Panc1 (cell line): ENCODE results near the gene DSCAM. TPM values are rescaled to one million over a fixed set of nuclear protein-coding genes. Genes with fewer than 3 reads are reported as not detected.
"Not testable (repeated sequence)": the region's sequence is repeated elsewhere in the genome, so short reads cannot be mapped to it uniquely, and the experiment has no call there.

Source experiments
- ATAC-seq: fragments of 200-7000 bp; cut with Tn5 transposase; 2 replicates; pipeline ENCODE4 v1.9.1; 2020; ENCODE audit warnings: mild to moderate bottlenecking, moderate library complexity
- BruUV-seq: library from RNA; stranded (reverse); fragments of 400-500 nt; replicated peaks from 2 replicates; lab custom pipeline; 2021; lab: Mats Ljungman, UMichigan
- CTCF ChIA-PET: fragments of 300-600 bp; sonication (Branson Sonifier 250); formaldehyde crosslinking; loops from one replicate; lab custom pipeline; 2022; ENCODE audit warnings: antibody characterized with exemption; lab: Charles Lee
- POLR2A ChIA-PET: fragments of 300-600 bp; sonication (Branson Sonifier 250); formaldehyde crosslinking; loops from one replicate; lab custom pipeline; 2022; ENCODE audit warnings: antibody characterized with exemption; lab: Charles Lee
- DNase-seq: peaks from one replicate; pipeline ENCODE4 v3.0.0-alpha.2; 2010; ENCODE audit warnings: low read depth, low spot score
- H3K27ac ChIP-seq: 2 replicates; pipeline ENCODE4 v1.5.1; 2011; ENCODE audit warnings: mild to moderate bottlenecking, low read length, inconsistent platforms
- H3K27me3 ChIP-seq: fragments of 200-500 bp; sonication (Bioruptor generic); 2 replicates; pipeline ENCODE4 v1.6.0; 2014; ENCODE audit warnings: low read length, inconsistent platforms; ENCODE audit not compliant: control insufficient read depth, insufficient read depth
- H3K36me3 ChIP-seq: fragments of 200-500 bp; sonication (Bioruptor generic); 2 replicates; pipeline ENCODE4 v1.5.1; 2014; ENCODE audit warnings: inconsistent platforms, mild to moderate bottlenecking, low read length, moderate library complexity; ENCODE audit not compliant: control insufficient read depth, insufficient read depth
- H3K4me1 ChIP-seq: 2 replicates; pipeline ENCODE4 v1.5.1; 2011; ENCODE audit warnings: inconsistent platforms, mild to moderate bottlenecking, low read length, moderate library complexity; ENCODE audit not compliant: control insufficient read depth, insufficient read depth
- H3K4me3 ChIP-seq, 2 experiments: 2 replicates each; pipeline ENCODE4 v1.5.1; 2011 to 2012; ENCODE audit warnings: low read depth in 2 of 2, low read length in 2 of 2, mild to moderate bottlenecking in 2 of 2, inconsistent platforms in 1 of 2, moderate library complexity in 1 of 2
- H3K9me3 ChIP-seq: fragments of 200-500 bp; sonication (Bioruptor generic); 2 replicates; pipeline ENCODE4 v1.5.1; 2014; ENCODE audit warnings: low read depth, mild to moderate bottlenecking, inconsistent platforms, low read length, moderate library complexity; ENCODE audit not compliant: control insufficient read depth, insufficient read depth
- CTCF ChIP-seq: fragments of 450-650 bp; IDR thresholded peaks from 2 replicates; pipeline ENCODE4 v1.5.1; 2017; ENCODE audit warnings: mild to moderate bottlenecking
- POLR2AphosphoS5 ChIP-seq: IDR thresholded peaks from 2 replicates; pipeline ENCODE4 v1.6.1; 2012; ENCODE audit warnings: mild to moderate bottlenecking, low read depth, low read length, moderate library complexity
- REST ChIP-seq, 2 experiments: IDR thresholded peaks; 2 replicates each; pipeline ENCODE4 v1.6.1; 2011 to 2012; ENCODE audit warnings: low read depth in 2 of 2, control low read depth in 1 of 2, low read length in 1 of 2, mild to moderate bottlenecking in 1 of 2, moderate library complexity in 1 of 2; ENCODE audit not compliant: insufficient read depth in 1 of 2
- SIN3A ChIP-seq: IDR thresholded peaks from 2 replicates; pipeline ENCODE4 v1.6.1; 2012; ENCODE audit warnings: low read depth, mild to moderate bottlenecking, low read length, moderate library complexity, borderline replicate concordance; ENCODE audit not compliant: insufficient read depth
- TCF7L2 ChIP-seq: IDR thresholded peaks from 2 replicates; pipeline ENCODE4 v1.6.1; 2011; ENCODE audit warnings: mild to moderate bottlenecking, low read depth, low read length, inconsistent platforms
- in situ Hi-C: cut with HindIII; loops from 2 replicates; pipeline ENCODE4 v1.10.0; 2016; ENCODE audit warnings: low sequenced_read_pairs, low pct_unique_long_range_greater_than_20kb
- intact Hi-C: fragments of 100-400 bp; cut with micrococcal nuclease; formaldehyde crosslinking; loops from one replicate; pipeline ENCODE4 v1.10.0; 2022; ENCODE audit not compliant: unreplicated experiment
- total RNA-seq: library from RNA; stranded (reverse); gene quantifications from one replicate; pipeline ENCODE4 v1.2.1, GENCODE V29; 2021; ENCODE audit not compliant: unreplicated experiment

Gene DSCAM
- total RNA-seq, 1 experiment from 2014 or later = not detected

- Histone ChIP-seq H3K9me3 (no peaks in the 10 kb centered on the region), H3K27ac (no peak overlapping the region), H3K36me3 (no peaks in the 10 kb centered on the region), H3K4me3 (no peak overlapping the region), H3K27me3 (no peaks in the 10 kb centered on the region), H3K4me1 (no peaks in the 10 kb centered on the region)
- ChIA-PET POLR2A (no interaction called here), CTCF (no interaction called here)
- BruUV-seq = no TSS peak
- ATAC-seq (no peak), DNase-seq (no peak)
- in situ Hi-C loops = no loop called here
- intact Hi-C loops = no loop called here
- no peak for TF ChIP-seq TCF7L2
- no peak for TF ChIP-seq CTCF
- TF ChIP-seq SIN3A = no peak
- no peak for TF ChIP-seq REST (IDR thresholded peaks at IDR 0.05; ENCODE audit: insufficient read depth in 1 of 2, low read depth in 2 of 2, low read length in 1 of 2)
- TF ChIP-seq POLR2AphosphoS5 = no peak
Measured at GRCh38 chr21:40445349-40445921, 401.5 kb downstream of the DSCAM start.

- ATAC-seq, H3K9me3 ChIP-seq, intact Hi-C loops, H3K27me3 ChIP-seq, POLR2A ChIA-PET, H3K36me3 ChIP-seq, H3K4me1 ChIP-seq, BruUV-seq, DNase-seq, in situ Hi-C loops, H3K27ac ChIP-seq, H3K4me3 ChIP-seq, CTCF ChIA-PET: not testable (repeated sequence)
Measured at GRCh38 chr21:40439581-40439980, 407.4 kb downstream of the DSCAM start.

- TF ChIP-seq SIN3A (no peak), CTCF (no peak), TCF7L2 (no peak), POLR2AphosphoS5 (no peak), REST (IDR thresholded peaks at IDR 0.05; ENCODE audit: insufficient read depth in 1 of 2, low read depth in 2 of 2, low read length in 1 of 2) (no peak)
- Histone ChIP-seq H3K4me1 (no peaks in the 10 kb centered on the region), H3K27ac (no peak overlapping the region), H3K4me3 (no peak overlapping the region), H3K36me3 (no peaks in the 10 kb centered on the region), H3K9me3 (no peaks in the 10 kb centered on the region), H3K27me3 (no peaks in the 10 kb centered on the region)
- ChIA-PET CTCF (interaction anchor here (0.7 kb wide), 1 partner anchor 60 kb away, joined by 4 read pairs; no protein-coding TSS in a partner anchor), POLR2A (no interaction called here)
- BruUV-seq = no TSS peak
- in situ Hi-C loops = no loop called here
- no peak for DNase-seq
- intact Hi-C loops = no loop called here
- no peak for ATAC-seq
Measured at GRCh38 chr21:40438616-40439015, 408.3 kb downstream of the DSCAM start.
